ENCODE data around the gene CDH4. TPM values are rescaled to one million over a fixed set of nuclear protein-coding genes. Genes with fewer than 3 reads are reported as not detected.

CDH4 gene
- total and polyA plus RNA-seq, 9 of the 15 experiments (the other 6 are each of a cell fraction or from before 2014, with no cell fraction given): 0.04 TPM; not detected in 8

GRCh38 chr20:61555566-61555965, 303.5 kb downstream of the CDH4 start (continued):
- TF ChIP-seq ARID4B (CRISPR knock-in tag; IDR thresholded peaks at IDR 0.05) (no peak), ZNF76 (CRISPR knock-in tag; IDR thresholded peaks at IDR 0.05; ENCODE audit: borderline replicate concordance) (no peak), ZNF778 (CRISPR knock-in tag; IDR thresholded peaks at IDR 0.05) (no peak), SETDB1 (IDR thresholded peaks at IDR 0.05; ENCODE audit: low read length) (no peak)

- H3K36me3 ChIP-seq (ENCODE audit: control insufficient read depth, insufficient read depth, low read length): no peaks in the 10 kb centered on the region
- ChIA-PET CTCF (ENCODE audit: low intra/inter-chr PET ratio) (no interaction called here), POLR2A (interaction anchor here (1.2 kb wide), 1 partner anchor 208 kb away, joined by 4 read pairs; no protein-coding TSS in a partner anchor)
- no peaks in the 10 kb centered on the region for H3K79me2 ChIP-seq (ENCODE audit: control insufficient read depth, insufficient read depth, low read length)
- peaks cover 0 to 4% of the 10 kb centered on the region in 2 experiments; a peak in 2 of 5 replicates for H3K4me1 ChIP-seq (replicated peaks in 1 of 2; ENCODE audit: control insufficient read depth in 2 of 2, insufficient read depth in 2 of 2, low read length in 2 of 2)
- no peak overlapping the region for H3K27ac ChIP-seq (ENCODE audit: extremely low read depth, low read depth, low read length)
- DNase-seq (ENCODE audit: extremely low read depth in 1 of 4, low spot score in 3 of 4): no peak
- no peak for ATAC-seq
- intact Hi-C loops (cut with micrococcal nuclease) (no loop called here), in situ Hi-C loops (cut with MboI) (no loop called here)
- BruUV-seq (replicated peaks): no TSS peak
- H3K9ac ChIP-seq (ENCODE audit: insufficient read depth in 1 of 2, low read depth in 2 of 2, low read length in 2 of 2): no peak overlapping the region
- H3K27me3 ChIP-seq (ENCODE audit: control insufficient read depth in 2 of 2, insufficient read depth in 2 of 2, low read length in 2 of 2): peaks cover 9 to 39% of the 10 kb centered on the region in 2 experiments; a peak in 3 of 5 replicates
- H2AFZ ChIP-seq (ENCODE audit: low read depth, low read length): no peak overlapping the region
- no peaks in the 10 kb centered on the region for H3K9me1 ChIP-seq (ENCODE audit: control insufficient read depth, insufficient read depth, low read length)
- no peak for FAIRE-seq
- no peak overlapping the region for H3K4me2 ChIP-seq (ENCODE audit: insufficient read depth, low read length)
- no peak overlapping the region for H3K4me3 ChIP-seq
- 0% methylated on average over 3 of the region's 3 CpGs for WGBS (ENCODE audit: insufficient coverage, low coverage, missing lambda C conversion rate)
- H4K20me1 ChIP-seq (replicated peaks; ENCODE audit: control insufficient read depth, insufficient read depth, low read length): 0 out of 2 replicates have a peak, but pooled peaks cover 3% of the 10 kb centered on the region
- no peaks in the 10 kb centered on the region for H3K9me3 ChIP-seq (replicated peaks; ENCODE audit: control insufficient read depth, insufficient read depth, low read depth, low read length)
- TF ChIP-seq HDAC3 (IDR thresholded peaks at IDR 0.05; ENCODE audit: borderline replicate concordance, partially characterized antibody) (no peak), DEAF1 (CRISPR knock-in tag; IDR thresholded peaks at IDR 0.05) (no peak), ZNF23 (CRISPR knock-in tag; IDR thresholded peaks at IDR 0.05) (no peak), BACH1 (tag; IDR thresholded peaks at IDR 0.05) (no peak), HOXB6 (CRISPR knock-in tag; IDR thresholded peaks at IDR 0.05; ENCODE audit: borderline replicate concordance) (no peak), GABPB2 (CRISPR knock-in tag; conservative IDR thresholded peaks at IDR 0.05) (no peak), SFPQ (IDR thresholded peaks at IDR 0.05; ENCODE audit: low read depth, low read length) (no peak), HMGN3 (IDR thresholded peaks at IDR 0.05; ENCODE audit: borderline replicate concordance, extremely low read depth, insufficient read length, low read depth, low read length) (no peak), ZNF133 (CRISPR knock-in tag; IDR thresholded peaks at IDR 0.05) (no peak)
Measured at GRCh38 chr20:61556111-61556510, 304.1 kb downstream of the CDH4 start.
